Endodermal cell (in vitro differentiated cells): ENCODE measurements around the gene MIA. TPM values are rescaled to one million over a fixed set of nuclear protein-coding genes. Genes with fewer than 3 reads are reported as not detected.

Experiments used
- DNase-seq: peaks from one replicate; pipeline ENCODE4 v3.0.0-alpha.2; 2017
- H3K27ac ChIP-seq: 2 replicates; pipeline ENCODE4 v1.5.1; 2013; ENCODE audit warnings: mild to moderate bottlenecking, low read depth, low read length, moderate library complexity
- H3K27me3 ChIP-seq: 2 replicates; pipeline ENCODE4 v1.6.1; 2013; ENCODE audit warnings: mild to moderate bottlenecking, low read length, moderate library complexity; ENCODE audit not compliant: insufficient read depth, control insufficient read depth, poor library complexity, severe bottlenecking
- H3K36me3 ChIP-seq: 2 replicates; pipeline ENCODE4 v1.7.0; 2013; ENCODE audit warnings: mild to moderate bottlenecking, low read length, moderate library complexity; ENCODE audit not compliant: control insufficient read depth, insufficient read depth
- H3K4me1 ChIP-seq: one replicate; pipeline ENCODE4 v1.7.0; 2013; ENCODE audit warnings: low read length; ENCODE audit not compliant: control insufficient read depth, insufficient read depth
- H3K4me3 ChIP-seq: 2 replicates; pipeline ENCODE4 v1.5.1; 2013; ENCODE audit warnings: mild to moderate bottlenecking, low read length, moderate library complexity
- H3K9ac ChIP-seq: 2 replicates; pipeline ENCODE4 v1.6.1; 2013; ENCODE audit warnings: mild to moderate bottlenecking, low read length, moderate library complexity; ENCODE audit not compliant: poor library complexity, severe bottlenecking; ENCODE audit errors: extremely low read depth
- H3K9me3 ChIP-seq: 2 replicates; pipeline ENCODE4 v1.6.1; 2013; ENCODE audit warnings: mild to moderate bottlenecking, low read length, moderate library complexity; ENCODE audit not compliant: control insufficient read depth
- H3K27ac Mint-ChIP-seq: 2 replicates; pipeline ENCODE4 v1.8.0; 2020; ENCODE audit warnings: mixed read lengths
- H3K27me3 Mint-ChIP-seq: 2 replicates; pipeline ENCODE4 v1.8.0; 2021; ENCODE audit warnings: mild to moderate bottlenecking, mixed read lengths; ENCODE audit not compliant: insufficient read depth
- H3K36me3 Mint-ChIP-seq: 2 replicates; pipeline ENCODE4 v1.8.0; 2020; ENCODE audit warnings: low read depth, mixed read lengths
- H3K4me1 Mint-ChIP-seq: 2 replicates; pipeline ENCODE4 v1.8.0; 2020; ENCODE audit warnings: mixed read lengths
- H3K4me3 Mint-ChIP-seq: 2 replicates; pipeline ENCODE4 v1.8.0; 2020; ENCODE audit warnings: mild to moderate bottlenecking, moderate library complexity, mixed read lengths
- H3K9me3 Mint-ChIP-seq: 2 replicates; pipeline ENCODE4 v1.8.0; 2020; ENCODE audit warnings: mild to moderate bottlenecking, mixed read lengths
- whole genome bisulfite sequencing, 2 experiments: methylation state at CpG; one replicate each; pipeline versions ENCODE4 v1.1.5 to v1.1.7; 2013; ENCODE audit warnings: missing lambda C conversion rate in 2 of 2, mixed read lengths in 1 of 2; ENCODE audit not compliant: insufficient coverage in 1 of 2, insufficient read length in 1 of 2; 5-methylcytosine and 5-hydroxymethylcytosine counted together
- total RNA-seq, 2 donors: library from RNA; stranded (reverse); fragmentation: NEBNext Ultra II Directional in 1 of 2; extraction: Animal tissue kit (Norgen Biotek cat#: 25700) in 1 of 2; gene quantifications; 2 replicates in 1 of 2; 3 replicates in 1 of 2; pipeline ENCODE4 v1.2.1, GENCODE V29; 2021
- TF ChIP-seq, protein P1 (sequence below): fragments of 200-600 bp; sonication (generic); conservative IDR thresholded peaks from 2 replicates; pipeline ENCODE4 v1.5.0; 2021; ENCODE audit warnings: antibody characterized with exemption, mild to moderate bottlenecking

MIA gene
- total RNA-seq, 2 donors from 2014 or later = not detected

DNA sequence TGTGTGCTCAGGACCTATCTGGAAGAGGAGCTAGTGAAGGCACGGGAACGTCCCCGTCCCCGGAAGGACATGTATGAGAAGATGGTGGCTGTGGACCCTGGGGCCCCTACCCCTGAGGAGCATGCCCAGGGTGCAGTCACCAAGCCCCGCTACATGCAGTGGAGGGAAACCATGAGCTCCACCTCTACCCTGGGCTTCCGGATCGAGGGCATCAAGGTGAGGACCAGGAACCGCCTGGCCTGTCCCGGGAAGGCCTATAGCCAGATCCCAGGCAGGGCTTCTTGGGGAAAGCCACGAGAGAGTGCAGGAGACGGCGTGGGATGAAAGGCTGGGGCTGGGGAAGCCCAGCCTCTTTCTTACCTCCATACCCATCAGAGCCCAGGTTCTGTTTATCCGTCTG lies 42.2 kb upstream of the MIA start:
- Mint-ChIP-seq H3K4me3 (no peak overlapping the region), H3K27ac (no peak overlapping the region), H3K9me3 (no peaks in the 10 kb centered on the region), H3K4me1 (no peaks in the 10 kb centered on the region), H3K36me3 (peaks cover 69% of the 10 kb centered on the region), H3K27me3 (no peaks in the 10 kb centered on the region)
- no peak for DNase-seq
- H3K4me1 ChIP-seq = no peaks in the 10 kb centered on the region
- peaks cover 68% of the 10 kb centered on the region for H3K36me3 ChIP-seq
- WGBS, 2 experiments = 92 to 97% methylated on average over 7 to 13 of the region's 13 CpGs
- no peaks in the 10 kb centered on the region for H3K27me3 ChIP-seq
- TF ChIP-seq, protein P1, sequence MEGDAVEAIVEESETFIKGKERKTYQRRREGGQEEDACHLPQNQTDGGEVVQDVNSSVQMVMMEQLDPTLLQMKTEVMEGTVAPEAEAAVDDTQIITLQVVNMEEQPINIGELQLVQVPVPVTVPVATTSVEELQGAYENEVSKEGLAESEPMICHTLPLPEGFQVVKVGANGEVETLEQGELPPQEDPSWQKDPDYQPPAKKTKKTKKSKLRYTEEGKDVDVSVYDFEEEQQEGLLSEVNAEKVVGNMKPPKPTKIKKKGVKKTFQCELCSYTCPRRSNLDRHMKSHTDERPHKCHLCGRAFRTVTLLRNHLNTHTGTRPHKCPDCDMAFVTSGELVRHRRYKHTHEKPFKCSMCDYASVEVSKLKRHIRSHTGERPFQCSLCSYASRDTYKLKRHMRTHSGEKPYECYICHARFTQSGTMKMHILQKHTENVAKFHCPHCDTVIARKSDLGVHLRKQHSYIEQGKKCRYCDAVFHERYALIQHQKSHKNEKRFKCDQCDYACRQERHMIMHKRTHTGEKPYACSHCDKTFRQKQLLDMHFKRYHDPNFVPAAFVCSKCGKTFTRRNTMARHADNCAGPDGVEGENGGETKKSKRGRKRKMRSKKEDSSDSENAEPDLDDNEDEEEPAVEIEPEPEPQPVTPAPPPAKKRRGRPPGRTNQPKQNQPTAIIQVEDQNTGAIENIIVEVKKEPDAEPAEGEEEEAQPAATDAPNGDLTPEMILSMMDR = no peak
- H3K4me3 ChIP-seq = no peak overlapping the region
- H3K9ac ChIP-seq = no peak overlapping the region
- no peak overlapping the region for H3K27ac ChIP-seq
- H3K9me3 ChIP-seq = no peaks in the 10 kb centered on the region

DNA sequence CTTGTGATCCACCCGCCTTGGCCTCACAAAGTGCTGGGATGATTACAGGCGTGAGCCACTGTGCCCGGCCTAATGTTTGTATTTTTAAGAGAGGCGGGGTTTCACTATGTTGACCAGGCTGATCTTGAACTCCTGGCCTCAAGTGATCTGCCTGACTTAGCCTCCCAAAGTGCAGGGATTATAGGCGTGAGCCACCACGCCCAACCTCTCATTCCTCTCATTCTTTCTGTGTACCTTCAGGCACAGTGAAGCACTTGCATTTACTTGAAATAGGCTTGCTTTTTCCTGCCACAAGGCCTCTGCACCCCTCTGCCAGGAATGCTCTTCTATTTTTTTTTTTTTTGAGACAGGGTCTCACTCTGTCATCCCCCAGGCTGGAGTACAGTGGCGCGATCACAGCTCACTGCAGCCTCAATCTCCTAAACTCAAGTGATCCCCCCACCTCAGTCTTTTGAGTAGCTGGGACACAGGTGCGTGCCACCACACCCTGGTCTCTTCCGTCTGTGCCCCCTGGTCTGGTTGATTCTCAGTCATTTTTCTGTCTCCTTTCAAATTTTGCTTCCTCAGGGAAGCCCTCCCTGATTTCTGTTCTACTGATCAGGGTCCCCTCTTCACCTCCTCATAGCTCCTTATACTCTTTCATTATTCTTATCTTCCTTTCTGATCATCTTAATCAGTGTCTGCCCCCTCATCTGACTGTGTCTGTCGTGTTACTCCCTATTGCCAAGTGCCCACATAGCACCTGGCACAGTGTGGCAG lies 40.1 kb upstream of the MIA start:
- 87 to 94% methylated on average over 11 of the region's 11 CpGs for WGBS, 2 experiments
- Mint-ChIP-seq H3K27me3 (no peaks in the 10 kb centered on the region), H3K27ac (no peak overlapping the region), H3K36me3 (peaks cover 73% of the 10 kb centered on the region), H3K4me1 (no peaks in the 10 kb centered on the region), H3K4me3 (no peak overlapping the region), H3K9me3 (no peaks in the 10 kb centered on the region)
- H3K9ac ChIP-seq = no peak overlapping the region
- H3K4me1 ChIP-seq = no peaks in the 10 kb centered on the region
- TF ChIP-seq, protein P1 = no peak
- H3K27ac ChIP-seq = no peak overlapping the region
- H3K27me3 ChIP-seq = no peaks in the 10 kb centered on the region
- H3K9me3 ChIP-seq = no peaks in the 10 kb centered on the region
- no peak overlapping the region for H3K4me3 ChIP-seq
- no peak for DNase-seq
- peaks cover 68% of the 10 kb centered on the region for H3K36me3 ChIP-seq

DNA sequence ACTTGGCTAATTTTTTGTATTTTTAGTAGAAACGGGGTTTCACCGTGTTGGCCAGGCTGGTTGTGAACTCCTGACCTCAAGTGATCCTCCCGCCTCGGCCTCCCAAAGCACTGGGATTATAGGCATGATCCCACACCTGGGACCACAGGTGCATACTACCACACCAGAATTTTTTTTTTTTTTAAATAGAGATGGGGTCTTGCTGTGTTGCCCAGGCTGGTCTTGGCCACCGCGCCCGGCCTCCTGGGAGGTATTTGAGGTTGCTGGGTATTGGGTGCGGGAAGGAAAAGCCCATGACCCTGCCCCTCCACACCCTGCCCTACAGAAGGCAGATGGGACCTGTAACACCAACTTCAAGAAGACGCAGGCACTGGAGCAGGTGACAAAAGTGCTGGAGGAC lies 38.7 kb upstream of the MIA start:
- H3K36me3 ChIP-seq = peaks cover 56% of the 10 kb centered on the region
- Mint-ChIP-seq H3K36me3 (peaks cover 65% of the 10 kb centered on the region), H3K4me1 (no peaks in the 10 kb centered on the region)

More for the DNA sequence above, 38.7 kb upstream of the MIA start:
- Mint-ChIP-seq H3K27ac (no peak overlapping the region), H3K9me3 (no peaks in the 10 kb centered on the region), H3K4me3 (no peak overlapping the region), H3K27me3 (no peaks in the 10 kb centered on the region)
- WGBS, 2 experiments = 88 to 100% methylated on average over 1 to 9 of the region's 9 CpGs
- Histone ChIP-seq H3K27ac (no peak overlapping the region), H3K27me3 (no peaks in the 10 kb centered on the region), H3K9ac (no peak overlapping the region), H3K4me1 (no peaks in the 10 kb centered on the region), H3K4me3 (no peak overlapping the region), H3K9me3 (no peaks in the 10 kb centered on the region)
- no peak for DNase-seq
- TF ChIP-seq, protein P1 = no peak
